Measurements from ENCODE around the gene C20orf202. TPM values are rescaled to one million over a fixed set of nuclear protein-coding genes. Genes with fewer than 3 reads are reported as not detected.

Gene C20orf202
- total RNA-seq, 1 experiment from 2014 or later, result not detected

DNA sequence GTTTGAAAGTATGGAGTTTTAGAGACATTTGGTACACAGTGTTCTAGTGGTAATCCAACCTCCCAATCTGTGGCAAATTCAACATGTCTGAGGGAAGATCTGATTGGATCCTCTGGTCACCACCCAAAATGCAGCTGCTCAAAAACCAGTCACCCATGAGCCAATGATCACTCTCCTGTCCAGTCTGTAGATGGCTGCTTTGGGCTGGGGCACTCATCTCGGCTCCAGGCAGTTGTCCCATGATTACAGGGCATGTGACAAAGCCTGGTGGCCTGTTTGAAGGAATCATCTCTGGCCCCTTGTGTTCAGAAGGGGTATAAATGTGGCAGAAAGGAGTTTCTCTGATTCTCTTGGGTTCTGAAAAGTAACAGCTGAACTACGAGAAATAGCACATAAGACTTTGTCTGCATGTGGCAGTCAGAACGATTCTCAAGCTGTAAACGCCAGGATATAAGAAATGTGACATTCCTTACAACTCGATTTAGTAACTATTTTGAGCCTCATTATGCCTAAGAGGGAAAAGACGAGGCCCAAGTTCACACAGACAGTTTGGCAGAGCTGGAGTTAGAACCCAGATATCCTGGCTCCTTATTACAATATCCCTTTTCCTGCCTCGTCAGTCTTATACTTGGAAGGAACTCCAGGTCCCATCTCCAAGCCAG lies 3.9 kb upstream of the C20orf202 start:
- no peak overlapping the region for H3K27ac ChIP-seq (ENCODE audit: low read depth, low read length)
- peaks cover 0 to 9% of the 10 kb centered on the region in 2 experiments; a peak in 1 of 4 replicates for H3K4me1 ChIP-seq (ENCODE audit: control insufficient read depth in 1 of 2, insufficient read depth in 2 of 2, low read length in 2 of 2)
- no peaks in the 10 kb centered on the region for H3K27me3 ChIP-seq (ENCODE audit: insufficient read depth, low read length)
- H3K4me2 ChIP-seq (ENCODE audit: low read length), result no peak overlapping the region
- H3K9ac ChIP-seq (ENCODE audit: low read length), result no peak overlapping the region
- TF ChIP-seq ELF1 (IDR thresholded peaks at IDR 0.05; ENCODE audit: borderline replicate concordance, low read depth) (no peak), ZNF274 (IDR thresholded peaks at IDR 0.05; ENCODE audit: low read depth, low read length) (no peak), SIN3A (IDR thresholded peaks at IDR 0.05; ENCODE audit: low read depth) (no peak), POLR2A (IDR thresholded peaks at IDR 0.05; ENCODE audit: borderline replicate concordance, extremely low read depth, insufficient read depth, insufficient read length) (no peak)
- H3K9me3 ChIP-seq (ENCODE audit: control insufficient read depth in 1 of 2, insufficient read depth in 1 of 2, low read depth in 1 of 2, low read length in 2 of 2), result no peaks in the 10 kb centered on the region
- POLR2A ChIA-PET, result no interaction called here
- peak; percentile 40; the same call in 1 of the 2 replicates for ATAC-seq
- intact Hi-C loops (cut with micrococcal nuclease), result no loop called here
- no peak for DNase-seq (ENCODE audit: low read depth, low spot score)
- RAD21 ChIA-PET (ENCODE audit: low non-redundant PET in 1 of 2, low total read pairs in 2 of 2, uncharacterized antibody in 2 of 2, unreplicated experiment in 2 of 2), result interaction anchor here in 1 of 2 experiments (0.6 kb wide), 1 partner anchor 381 kb away, joined by 3 read pairs; no protein-coding TSS in a partner anchor
- H4K20me1 ChIP-seq (ENCODE audit: insufficient read depth), result no peaks in the 10 kb centered on the region
- no peak overlapping the region for H2AFZ ChIP-seq (ENCODE audit: low read depth, low read length, poor library complexity, severe bottlenecking)
- no peaks in the 10 kb centered on the region for H3K36me3 ChIP-seq (ENCODE audit: control insufficient read depth in 1 of 2, insufficient read depth in 2 of 2, low read length in 2 of 2)
- BruUV-seq (replicated peaks), result no TSS peak
- no peak overlapping the region for H3K4me3 ChIP-seq (replicated peaks in 1 of 2; ENCODE audit: low read depth in 1 of 2, low read length in 2 of 2)
- H3K79me2 ChIP-seq (ENCODE audit: insufficient read depth, low read length), result no peaks in the 10 kb centered on the region
- no peaks in the 10 kb centered on the region for H3K9me2 ChIP-seq (ENCODE audit: insufficient read depth)
- CTCF ChIA-PET, result interaction anchor here (2.0 kb wide), 1 partner anchor 14 kb away, joined by 5 read pairs; no protein-coding TSS in a partner anchor

DNA sequence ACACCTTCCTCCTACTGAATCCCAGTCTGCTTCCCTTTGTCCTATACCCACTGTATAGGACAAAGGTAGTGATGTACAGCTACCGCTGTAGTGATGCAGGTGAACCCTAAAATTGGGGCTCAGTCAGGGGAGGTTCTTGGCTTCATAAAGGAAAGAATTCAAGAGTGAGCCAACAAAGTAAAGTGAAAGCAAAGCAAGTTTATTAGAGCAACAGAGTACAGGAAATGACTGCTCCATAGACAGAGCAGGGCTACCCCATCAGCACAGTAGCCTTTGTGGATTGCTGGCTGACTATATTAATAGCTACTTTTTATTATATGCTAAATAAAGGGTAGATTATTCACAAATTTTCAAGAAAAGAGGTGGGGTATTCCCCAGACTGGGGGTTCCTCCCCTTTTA lies 3.3 kb upstream of the C20orf202 start:
- ChIA-PET CTCF (interaction anchor here (2.0 kb wide), 1 partner anchor 13 kb away, joined by 5 read pairs; no protein-coding TSS in a partner anchor), RAD21 (ENCODE audit: low non-redundant PET in 1 of 2, low total read pairs in 2 of 2, uncharacterized antibody in 2 of 2, unreplicated experiment in 2 of 2) (no interaction called here), POLR2A (no interaction called here)
- Histone ChIP-seq H3K9ac (ENCODE audit: low read length) (no peak overlapping the region), H3K4me1 (ENCODE audit: control insufficient read depth in 1 of 2, insufficient read depth in 2 of 2, low read length in 2 of 2) (peaks cover 0 to 9% of the 10 kb centered on the region in 2 experiments; a peak in 1 of 4 replicates), H3K27me3 (ENCODE audit: insufficient read depth, low read length) (no peaks in the 10 kb centered on the region), H3K9me2 (ENCODE audit: insufficient read depth) (no peaks in the 10 kb centered on the region), H3K36me3 (ENCODE audit: control insufficient read depth in 1 of 2, insufficient read depth in 2 of 2, low read length in 2 of 2) (no peaks in the 10 kb centered on the region), H4K20me1 (ENCODE audit: insufficient read depth) (no peaks in the 10 kb centered on the region), H3K4me2 (ENCODE audit: low read length) (no peak overlapping the region), H3K9me3 (ENCODE audit: control insufficient read depth in 1 of 2, insufficient read depth in 1 of 2, low read depth in 1 of 2, low read length in 2 of 2) (no peaks in the 10 kb centered on the region), H3K27ac (ENCODE audit: low read depth, low read length) (no peak overlapping the region), H2AFZ (ENCODE audit: low read depth, low read length, poor library complexity, severe bottlenecking) (no peak overlapping the region), H3K4me3 (replicated peaks in 1 of 2; ENCODE audit: low read depth in 1 of 2, low read length in 2 of 2) (no peak overlapping the region), H3K79me2 (ENCODE audit: insufficient read depth, low read length) (no peaks in the 10 kb centered on the region)
- no peak for DNase-seq (ENCODE audit: low read depth, low spot score)
- ATAC-seq, result no peak
- TF ChIP-seq YY1 (IDR thresholded peaks at IDR 0.05; ENCODE audit: extremely low read depth, insufficient replicate concordance, low read depth, low read length) (no peak), ZFX (IDR thresholded peaks at IDR 0.05) (no peak), SIN3A (IDR thresholded peaks at IDR 0.05; ENCODE audit: low read depth) (no peak)
- intact Hi-C loops (cut with micrococcal nuclease), result no loop called here
- BruUV-seq (replicated peaks), result no TSS peak

Measured in HCT116 (cell line).